ENCODE results near the gene SDK1. TPM values are rescaled to one million over a fixed set of nuclear protein-coding genes. Genes with fewer than 3 reads are reported as not detected.

SDK1 gene
- total and polyA plus RNA-seq, 7 donors, result 0.31 to 2.4 (median 1.3) TPM

DNA sequence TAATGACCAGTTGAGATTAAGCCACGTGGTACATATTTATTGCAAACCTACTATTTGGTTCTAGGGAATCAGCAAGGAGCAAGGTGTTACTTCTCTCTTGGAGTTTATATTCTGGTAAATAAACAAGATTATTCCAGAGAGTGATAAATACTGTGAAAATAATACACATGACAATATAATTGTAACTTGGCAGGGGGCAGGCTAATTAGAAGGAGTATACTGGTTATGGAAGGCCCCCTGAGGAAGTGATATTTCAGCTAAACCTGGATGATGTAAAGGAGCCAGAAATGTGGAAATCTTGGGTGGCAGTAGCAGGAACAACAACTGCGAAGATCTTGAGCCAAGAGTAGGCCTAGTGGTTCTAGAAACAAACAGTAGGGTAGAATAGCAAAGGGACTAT lies 111.8 kb downstream of the SDK1 start:
- intact Hi-C loops (cut with DNase I), result no loop called here
- TF ChIP-seq, protein P1, sequence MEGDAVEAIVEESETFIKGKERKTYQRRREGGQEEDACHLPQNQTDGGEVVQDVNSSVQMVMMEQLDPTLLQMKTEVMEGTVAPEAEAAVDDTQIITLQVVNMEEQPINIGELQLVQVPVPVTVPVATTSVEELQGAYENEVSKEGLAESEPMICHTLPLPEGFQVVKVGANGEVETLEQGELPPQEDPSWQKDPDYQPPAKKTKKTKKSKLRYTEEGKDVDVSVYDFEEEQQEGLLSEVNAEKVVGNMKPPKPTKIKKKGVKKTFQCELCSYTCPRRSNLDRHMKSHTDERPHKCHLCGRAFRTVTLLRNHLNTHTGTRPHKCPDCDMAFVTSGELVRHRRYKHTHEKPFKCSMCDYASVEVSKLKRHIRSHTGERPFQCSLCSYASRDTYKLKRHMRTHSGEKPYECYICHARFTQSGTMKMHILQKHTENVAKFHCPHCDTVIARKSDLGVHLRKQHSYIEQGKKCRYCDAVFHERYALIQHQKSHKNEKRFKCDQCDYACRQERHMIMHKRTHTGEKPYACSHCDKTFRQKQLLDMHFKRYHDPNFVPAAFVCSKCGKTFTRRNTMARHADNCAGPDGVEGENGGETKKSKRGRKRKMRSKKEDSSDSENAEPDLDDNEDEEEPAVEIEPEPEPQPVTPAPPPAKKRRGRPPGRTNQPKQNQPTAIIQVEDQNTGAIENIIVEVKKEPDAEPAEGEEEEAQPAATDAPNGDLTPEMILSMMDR (IDR thresholded peaks at IDR 0.05), result no peak
- WGBS, 3 donors, result 60 to 72% (median 71%) methylated on average over 2 of the region's 2 CpGs
- DNase-seq (no peak), ATAC-seq (no peak)
- Histone ChIP-seq H3K36me3 (ENCODE audit: insufficient read depth in 1 of 2, low read depth in 1 of 2) (no peaks in the 10 kb centered on the region), H3K27ac (no peak overlapping the region), H3K27me3 (ENCODE audit: insufficient read depth in 3 of 3, low read length in 2 of 3) (no peaks in the 10 kb centered on the region), H3K4me3 (no peak overlapping the region), H3K4me1 (no peaks in the 10 kb centered on the region), H3K9me3 (no peaks in the 10 kb centered on the region)

DNA sequence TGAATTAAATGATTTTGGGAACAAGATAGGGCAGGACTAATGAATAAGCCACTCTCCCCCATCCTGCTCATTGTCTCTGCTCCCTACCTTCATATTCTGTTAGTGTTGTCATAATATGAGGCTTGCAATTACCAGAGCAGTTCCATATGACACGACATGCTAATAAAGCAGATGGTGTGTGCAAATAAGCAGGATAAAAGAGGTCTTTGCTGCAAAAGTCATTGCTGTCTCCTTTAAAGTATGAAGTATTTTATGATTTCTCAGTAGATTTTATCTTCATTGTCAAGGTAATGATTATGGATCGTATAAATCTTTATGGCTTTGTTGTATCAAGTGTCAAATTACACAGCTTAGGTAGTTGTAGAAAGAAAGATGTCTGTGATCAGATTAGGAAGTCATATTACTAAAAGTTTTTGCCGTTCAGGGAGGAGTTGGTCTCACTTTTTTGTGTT lies 114.8 kb downstream of the SDK1 start:
- no peak for DNase-seq

DNA sequence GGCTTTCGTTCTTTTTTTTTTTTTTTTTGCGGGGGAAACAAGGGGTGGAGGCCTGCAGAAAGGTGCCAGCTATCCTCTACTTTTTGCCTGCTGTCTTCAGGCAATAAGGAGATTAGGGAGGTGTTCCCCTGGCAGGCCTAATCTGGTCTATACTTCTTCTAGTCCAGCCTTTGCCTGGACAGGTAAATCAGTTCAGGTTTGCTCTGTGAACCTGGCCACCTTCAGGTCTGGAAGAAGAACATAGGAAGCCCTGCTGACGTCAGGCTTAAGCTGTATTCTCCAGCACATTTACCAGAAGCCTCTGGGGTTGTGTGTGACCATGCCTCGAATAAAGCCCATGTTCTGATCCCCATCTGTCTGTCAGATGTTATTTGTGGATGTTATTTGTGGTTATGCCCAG lies 115.4 kb downstream of the SDK1 start:
- H3K4me1 ChIP-seq, result no peaks in the 10 kb centered on the region
- H3K4me3 ChIP-seq, result no peak overlapping the region
- no peaks in the 10 kb centered on the region for H3K9me3 ChIP-seq
- WGBS, 3 donors, result 43 to 50% (median 46%) methylated on average over 4 of the region's 4 CpGs
- ATAC-seq, result no peak
- H3K27ac ChIP-seq, result no peak overlapping the region
- H3K27me3 ChIP-seq (ENCODE audit: insufficient read depth in 3 of 3, low read length in 2 of 3), result no peaks in the 10 kb centered on the region
- intact Hi-C loops (cut with DNase I), result no loop called here
- TF ChIP-seq, protein P1 (IDR thresholded peaks at IDR 0.05), result no peak
- no peak for DNase-seq
- H3K36me3 ChIP-seq (ENCODE audit: insufficient read depth in 1 of 2, low read depth in 1 of 2), result no peaks in the 10 kb centered on the region

More for the DNA sequence above, 114.8 kb downstream of the SDK1 start:
- H3K27me3 ChIP-seq (ENCODE audit: insufficient read depth in 3 of 3, low read length in 2 of 3), result no peaks in the 10 kb centered on the region
- TF ChIP-seq, protein P1 (IDR thresholded peaks at IDR 0.05), result no peak
- no peak for ATAC-seq
- 30 to 52% (median 39%) methylated on average over 3 of the region's 3 CpGs for WGBS, 3 donors
- no peaks in the 10 kb centered on the region for H3K4me1 ChIP-seq
- H3K4me3 ChIP-seq, result no peak overlapping the region
- intact Hi-C loops (cut with DNase I), result no loop called here
- no peaks in the 10 kb centered on the region for H3K36me3 ChIP-seq (ENCODE audit: insufficient read depth in 1 of 2, low read depth in 1 of 2)
- no peaks in the 10 kb centered on the region for H3K9me3 ChIP-seq
- H3K27ac ChIP-seq, result no peak overlapping the region

DNA sequence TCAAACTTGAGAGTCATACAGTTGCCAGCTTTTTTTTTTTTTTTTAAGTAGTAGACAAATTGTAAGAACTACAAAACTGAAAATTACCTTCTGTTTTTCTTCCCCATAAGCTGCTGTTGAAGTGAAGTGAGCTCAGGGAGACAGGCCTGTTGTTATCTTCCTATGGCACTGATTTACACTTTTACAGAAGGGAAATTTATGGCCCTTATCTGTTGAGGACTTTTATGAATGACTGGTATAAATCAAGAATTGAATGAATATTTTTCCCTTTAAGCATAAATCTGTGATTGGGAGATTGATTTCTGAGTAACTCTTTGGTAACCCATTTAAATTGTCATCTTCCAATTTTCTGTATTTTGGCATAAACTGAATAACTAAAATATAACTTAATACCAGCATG lies 124.0 kb downstream of the SDK1 start:
- H3K27me3 ChIP-seq (ENCODE audit: insufficient read depth in 3 of 3, low read length in 2 of 3), result no peaks in the 10 kb centered on the region
- no peak for ATAC-seq
- DNase-seq, result no peak
- intact Hi-C loops (cut with DNase I), result no loop called here
- no peaks in the 10 kb centered on the region for H3K36me3 ChIP-seq (ENCODE audit: insufficient read depth in 1 of 2, low read depth in 1 of 2)
- no peak overlapping the region for H3K4me3 ChIP-seq
- TF ChIP-seq, protein P1 (IDR thresholded peaks at IDR 0.05), result no peak
- no peak overlapping the region for H3K27ac ChIP-seq
- H3K9me3 ChIP-seq, result no peaks in the 10 kb centered on the region
- H3K4me1 ChIP-seq, result no peaks in the 10 kb centered on the region

DNA sequence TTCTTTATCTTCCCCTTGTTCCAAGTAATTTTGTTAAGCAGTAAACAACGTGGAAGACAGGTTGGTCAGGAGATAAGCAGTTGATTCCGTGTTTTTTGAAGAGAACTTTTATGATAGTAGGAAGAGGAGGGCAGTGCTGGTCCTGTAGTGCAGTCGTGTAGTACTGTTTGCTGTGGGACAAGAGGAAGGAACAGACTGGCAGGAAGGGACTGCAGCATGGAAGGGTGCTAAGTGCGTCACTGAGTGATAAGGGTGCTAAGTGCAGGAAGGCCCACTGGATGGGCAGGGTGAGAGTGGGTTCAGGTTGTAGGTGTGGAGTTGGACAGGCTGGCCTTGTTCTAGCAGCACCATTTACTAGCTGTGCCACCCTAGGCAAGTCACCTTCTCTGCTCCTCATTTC lies 125.0 kb downstream of the SDK1 start:
- intact Hi-C loops (cut with DNase I), result no loop called here

More for the DNA sequence above, 125.0 kb downstream of the SDK1 start:
- Histone ChIP-seq H3K27me3 (ENCODE audit: insufficient read depth in 3 of 3, low read length in 2 of 3) (no peaks in the 10 kb centered on the region), H3K36me3 (ENCODE audit: insufficient read depth in 1 of 2, low read depth in 1 of 2) (no peaks in the 10 kb centered on the region), H3K4me3 (no peak overlapping the region), H3K27ac (no peak overlapping the region), H3K9me3 (no peaks in the 10 kb centered on the region), H3K4me1 (no peaks in the 10 kb centered on the region)
- TF ChIP-seq, protein P1 (IDR thresholded peaks at IDR 0.05), result no peak
- DNase-seq (no peak), ATAC-seq (no peak)
- WGBS, 3 donors, result 53 to 75% (median 63%) methylated on average over 4 of the region's 4 CpGs

All from psoas muscle (tissue), 8 donors.